Tibial nerve (tissue), 4 donors: Measurements from ENCODE around the gene FADS1. TPM values are rescaled to one million over a fixed set of nuclear protein-coding genes. Genes with fewer than 3 reads are reported as not detected.

Experiments used
- DNase-seq, 2 donors: peaks; one replicate each; pipeline ENCODE4 v3.0.0-alpha.2; 2019; ENCODE audit warnings: low spot score in 2 of 2
- H3K27ac ChIP-seq, 4 donors: fragments of 200-600 bp; sonication (generic) in 3 of 4; one replicate each; pipeline ENCODE4 v1.5.1; 2017 to 2019; ENCODE audit warnings: mild to moderate bottlenecking in 1 of 4
- H3K27me3 ChIP-seq, 2 donors: fragments of 200-600 bp; sonication (generic) in 1 of 2; one replicate each; pipeline versions ENCODE4 v1.5.1 to v1.6.0; 2017 to 2019
- H3K36me3 ChIP-seq, 3 donors: fragments of 200-600 bp; sonication (generic); one replicate each; pipeline ENCODE4 v1.5.1; 2018 to 2019
- H3K4me1 ChIP-seq, 4 donors: fragments of 200-600 bp; sonication (generic) in 3 of 4; one replicate each; pipeline ENCODE4 v1.5.1; 2017 to 2019
- H3K4me3 ChIP-seq, 4 donors: fragments of 200-600 bp; sonication (generic) in 3 of 4; one replicate each; pipeline ENCODE4 v1.5.1; 2017 to 2019; ENCODE audit warnings: mild to moderate bottlenecking in 1 of 4, moderate library complexity in 1 of 4
- H3K9me3 ChIP-seq, 4 donors: fragments of 200-600 bp; sonication (generic) in 3 of 4; one replicate each; pipeline ENCODE4 v1.5.1; 2017 to 2019
- EP300 ChIP-seq, 2 donors: sonication (generic); formaldehyde crosslinking; IDR thresholded peaks; one replicate each; pipeline ENCODE4 v1.6.1; 2017; ENCODE audit warnings: antibody characterized with exemption in 2 of 2, mild to moderate bottlenecking in 1 of 2
- POLR2A ChIP-seq, 2 donors: fragments of 450-650 bp; IDR thresholded peaks; one replicate each; pipeline ENCODE4 v1.6.1; 2017; ENCODE audit warnings: antibody characterized with exemption in 2 of 2, mild to moderate bottlenecking in 2 of 2, moderate library complexity in 2 of 2
- WGBS, 2 donors: methylation state at CpG; one replicate each; pipeline ENCODE4 v1.1.5; 2018; 5-methylcytosine and 5-hydroxymethylcytosine counted together
- total RNA-seq, 4 donors: library from RNA; depleted of rRNA; stranded (reverse); fragments of >200 nt; gene quantifications; one replicate each; pipeline ENCODE4 v1.1.0, GENCODE V29; 2016
- TF ChIP-seq, protein P1 (sequence below), 5 experiments: fragments of 200-600 bp in 3 of 5; fragments of 450-650 bp in 2 of 5; sonication (generic) in 3 of 5; IDR thresholded peaks; one replicate each; pipeline ENCODE4 v1.5.1; 2016 to 2019; ENCODE audit warnings: antibody characterized with exemption in 5 of 5, mild to moderate bottlenecking in 3 of 5, moderate library complexity in 2 of 5

Gene FADS1
- total RNA-seq, 4 donors from 2014 or later = 33.7 to 61.6 (median 47.0) TPM

DNA sequence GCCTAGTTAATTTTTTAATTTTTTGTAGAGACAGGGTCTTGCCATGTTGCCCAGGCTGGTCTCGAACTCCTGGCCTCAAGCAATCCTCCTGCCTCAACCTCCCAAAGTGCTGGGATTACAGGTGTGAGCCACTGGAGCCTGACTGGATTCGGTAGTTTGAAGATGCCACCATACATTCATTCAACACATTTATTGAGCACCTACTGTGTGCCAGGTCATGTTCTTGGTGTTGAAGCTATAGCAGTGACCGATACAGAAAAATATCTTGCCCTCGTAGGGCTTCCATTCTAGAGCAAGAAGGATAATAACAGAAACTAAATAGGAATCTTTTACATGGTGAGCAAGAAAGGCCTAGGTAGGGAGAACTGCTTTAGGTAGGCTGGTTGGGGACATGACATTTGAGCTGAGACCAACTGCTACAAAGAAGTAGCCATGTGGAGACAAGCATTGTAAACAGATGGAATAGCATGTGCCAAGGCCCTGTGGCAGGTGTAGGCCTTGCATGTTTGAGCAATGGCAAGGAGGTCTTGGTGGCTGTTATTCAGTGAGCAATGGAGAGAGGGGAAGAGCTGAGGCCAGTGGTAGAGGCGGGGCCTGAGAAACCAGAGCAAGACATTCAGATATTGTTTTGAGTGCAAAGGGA lies 66.1 kb downstream of the FADS1 start:
- TF ChIP-seq EP300 (IDR thresholded peaks at IDR 0.05) (no peak), POLR2A (IDR thresholded peaks at IDR 0.05) (no peak)
- TF ChIP-seq, protein P1, sequence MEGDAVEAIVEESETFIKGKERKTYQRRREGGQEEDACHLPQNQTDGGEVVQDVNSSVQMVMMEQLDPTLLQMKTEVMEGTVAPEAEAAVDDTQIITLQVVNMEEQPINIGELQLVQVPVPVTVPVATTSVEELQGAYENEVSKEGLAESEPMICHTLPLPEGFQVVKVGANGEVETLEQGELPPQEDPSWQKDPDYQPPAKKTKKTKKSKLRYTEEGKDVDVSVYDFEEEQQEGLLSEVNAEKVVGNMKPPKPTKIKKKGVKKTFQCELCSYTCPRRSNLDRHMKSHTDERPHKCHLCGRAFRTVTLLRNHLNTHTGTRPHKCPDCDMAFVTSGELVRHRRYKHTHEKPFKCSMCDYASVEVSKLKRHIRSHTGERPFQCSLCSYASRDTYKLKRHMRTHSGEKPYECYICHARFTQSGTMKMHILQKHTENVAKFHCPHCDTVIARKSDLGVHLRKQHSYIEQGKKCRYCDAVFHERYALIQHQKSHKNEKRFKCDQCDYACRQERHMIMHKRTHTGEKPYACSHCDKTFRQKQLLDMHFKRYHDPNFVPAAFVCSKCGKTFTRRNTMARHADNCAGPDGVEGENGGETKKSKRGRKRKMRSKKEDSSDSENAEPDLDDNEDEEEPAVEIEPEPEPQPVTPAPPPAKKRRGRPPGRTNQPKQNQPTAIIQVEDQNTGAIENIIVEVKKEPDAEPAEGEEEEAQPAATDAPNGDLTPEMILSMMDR (IDR thresholded peaks at IDR 0.05) = no peak
- Histone ChIP-seq H3K27me3 (peaks cover 0 to 5% of the 10 kb centered on the region in 2 donors), H3K27ac (no peak overlapping the region), H3K9me3 (no peaks in the 10 kb centered on the region), H3K4me3 (no peak overlapping the region), H3K4me1 (peaks cover 0 to 44% (median 18%) of the 10 kb centered on the region in 4 donors), H3K36me3 (no peaks in the 10 kb centered on the region)
- no peak for DNase-seq
- 95 to 96% methylated on average over 5 of the region's 5 CpGs for WGBS, 2 donors

Other genes with a start within 250 kb of the FADS1 start
- gene SYT7, start 235.9 kb downstream of the FADS1 start, total RNA-seq = 1 to 10 TPM; 1.2 to 2.5 (median 1.8) TPM
- gene DAGLA, start 136.6 kb downstream of the FADS1 start, total RNA-seq = 1 to 10 TPM; 1.1 to 5.4 (median 3.0) TPM
- gene MYRF, start 64.4 kb downstream of the FADS1 start, total RNA-seq = 1 to 10 TPM; 1.0 to 7.5 (median 2.1) TPM
- 10 to 100 TPM; 21.9 to 56.7 (median 45.2) TPM for gene TMEM258, start 24.4 kb downstream of the FADS1 start, total RNA-seq
- gene FEN1, start 24.1 kb downstream of the FADS1 start, total RNA-seq = 10 to 100 TPM in 1 of 4 donors, 1 to 10 TPM in 3; 4.5 to 11.0 (median 4.6) TPM
- gene FADS2, start 11.3 kb upstream of the FADS1 start, total RNA-seq = 10 to 100 TPM; 17.4 to 59.2 (median 32.7) TPM
- gene FADS3, start 74.5 kb upstream of the FADS1 start, total RNA-seq = 100 to 1,000 TPM; 135 to 327 (median 205) TPM
- gene RAB3IL1, start 100.6 kb upstream of the FADS1 start, total RNA-seq = 100 to 1,000 TPM in 1 of 4 donors, 10 to 100 TPM in 3; 58.8 to 127 (median 71.1) TPM
- 10 to 100 TPM; 33.2 to 53.2 (median 45.7) TPM for gene BEST1, start 133.3 kb upstream of the FADS1 start, total RNA-seq
- 1,000 to 10,000 TPM; 3,872 to 5,003 (median 4,779) TPM for gene FTH1, start 150.6 kb upstream of the FADS1 start, total RNA-seq